NT2/D1 (cell line): ENCODE measurements around the gene KRTAP10-1.
"Not testable (repeated sequence)": the region's sequence is repeated elsewhere in the genome, so short reads cannot be mapped to it uniquely, and the experiment has no call there.

ENCODE experiments used
- DNase-seq: peaks from one replicate; pipeline ENCODE4 v3.0.0-alpha.2; 2011; ENCODE audit warnings: low read depth, low spot score
- H3K27me3 ChIP-seq: 2 replicates; pipeline ENCODE4 v1.6.0; 2011; ENCODE audit warnings: mild to moderate bottlenecking; ENCODE audit not compliant: insufficient read length, insufficient read depth
- H3K36me3 ChIP-seq: 2 replicates; pipeline ENCODE4 v1.6.1; 2011; ENCODE audit warnings: mild to moderate bottlenecking, low read length, mixed read lengths; ENCODE audit not compliant: insufficient read depth, insufficient read length
- H3K4me1 ChIP-seq: 2 replicates; pipeline ENCODE4 v1.5.1; 2011; ENCODE audit not compliant: insufficient read depth, insufficient read length
- H3K4me3 ChIP-seq: 2 replicates; pipeline ENCODE4 v1.5.1; 2011; ENCODE audit warnings: low read depth; ENCODE audit not compliant: insufficient read length
- H3K9ac ChIP-seq: 2 replicates; pipeline ENCODE4 v1.6.0; 2011; ENCODE audit warnings: low read depth; ENCODE audit not compliant: insufficient read length
- H3K9me3 ChIP-seq: 2 replicates; pipeline ENCODE4 v1.5.1; 2011; ENCODE audit warnings: mild to moderate bottlenecking, low read length; ENCODE audit not compliant: insufficient read depth
- SUZ12 ChIP-seq: IDR thresholded peaks from 2 replicates; pipeline ENCODE4 v1.6.1; 2011; ENCODE audit not compliant: insufficient read length, insufficient read depth; ENCODE audit errors: extremely low read depth
- YY1 ChIP-seq: IDR thresholded peaks from 2 replicates; pipeline ENCODE4 v1.6.1; 2011; ENCODE audit not compliant: insufficient read length, insufficient read depth
- ZNF274 ChIP-seq: IDR thresholded peaks from 2 replicates; pipeline ENCODE4 v1.6.1; 2011; ENCODE audit warnings: mild to moderate bottlenecking, low read depth, low read length

KRTAP10-1 gene

DNA sequence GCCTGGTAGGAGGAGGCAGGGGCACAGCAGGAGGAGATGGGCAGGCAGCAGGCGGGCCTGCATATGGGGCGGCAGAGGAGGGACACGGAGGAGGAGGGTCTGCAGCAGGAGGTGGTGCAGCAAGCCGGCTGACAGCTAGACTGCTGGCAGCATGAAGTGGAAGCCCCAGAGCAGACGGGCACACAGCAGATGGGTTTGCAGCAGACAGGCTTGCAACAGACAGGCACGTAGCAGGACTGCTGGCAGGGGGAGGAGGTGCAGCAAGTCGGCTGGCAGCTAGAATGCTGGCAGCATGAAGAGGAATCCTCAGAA lies 39.8 kb upstream of the KRTAP10-1 start:
- H3K27me3 ChIP-seq, result no peaks in the 10 kb centered on the region
- H3K4me1 ChIP-seq, result peaks cover 3% of the 10 kb centered on the region
- no peaks in the 10 kb centered on the region for H3K36me3 ChIP-seq
- no peak for TF ChIP-seq YY1
- no peak for TF ChIP-seq SUZ12
- no peak for TF ChIP-seq ZNF274
- H3K9ac ChIP-seq, result no peak overlapping the region
- no peak overlapping the region for H3K4me3 ChIP-seq
- peaks cover 33% of the 10 kb centered on the region for H3K9me3 ChIP-seq
- no peak for DNase-seq

DNA sequence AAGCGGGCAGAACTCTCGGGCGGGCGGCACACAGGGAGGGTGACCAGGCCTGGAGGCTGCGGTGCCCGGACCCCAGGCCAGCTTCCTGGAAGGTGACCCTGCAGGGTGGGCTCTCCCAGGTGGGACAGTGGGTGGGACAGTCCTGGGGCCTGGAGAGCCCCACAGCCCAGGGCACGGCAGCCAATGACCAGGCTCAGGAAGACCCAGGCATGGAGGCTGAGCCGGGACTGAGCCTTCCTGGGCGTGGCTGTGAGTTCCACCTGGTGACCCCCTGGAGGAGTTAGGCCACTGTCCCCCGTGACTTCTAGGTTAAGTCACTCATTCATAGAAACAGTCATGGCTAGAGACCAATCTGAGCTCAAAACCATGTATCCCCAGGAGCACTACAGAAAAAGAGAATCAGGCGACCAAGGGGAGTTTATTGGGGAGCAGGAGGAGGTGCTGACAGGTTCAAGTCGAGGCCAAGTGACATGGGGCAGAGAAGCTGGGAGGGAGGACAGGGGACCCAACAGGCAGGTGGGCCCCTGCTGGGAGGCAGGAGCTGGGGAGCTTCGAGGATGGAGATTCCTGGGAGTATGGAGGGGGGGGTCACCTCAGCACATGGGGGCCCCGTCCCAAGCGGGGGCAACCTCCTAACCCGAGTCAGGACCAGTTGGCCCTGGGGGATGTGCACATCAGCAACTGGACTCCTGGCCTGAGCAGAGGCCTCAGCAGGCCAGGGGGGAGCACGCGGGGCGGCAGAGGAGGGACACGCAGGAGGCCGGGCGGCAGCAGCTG lies 39.2 kb upstream of the KRTAP10-1 start:
- no peak for DNase-seq
- H3K4me1 ChIP-seq, result peaks cover 5% of the 10 kb centered on the region
- no peak overlapping the region for H3K9ac ChIP-seq
- TF ChIP-seq SUZ12 (no peak), YY1 (no peak), ZNF274 (no peak)
- peaks cover 33% of the 10 kb centered on the region for H3K9me3 ChIP-seq
- H3K36me3 ChIP-seq, result no peaks in the 10 kb centered on the region
- H3K27me3 ChIP-seq, result no peaks in the 10 kb centered on the region
- H3K4me3 ChIP-seq, result no peak overlapping the region

DNA sequence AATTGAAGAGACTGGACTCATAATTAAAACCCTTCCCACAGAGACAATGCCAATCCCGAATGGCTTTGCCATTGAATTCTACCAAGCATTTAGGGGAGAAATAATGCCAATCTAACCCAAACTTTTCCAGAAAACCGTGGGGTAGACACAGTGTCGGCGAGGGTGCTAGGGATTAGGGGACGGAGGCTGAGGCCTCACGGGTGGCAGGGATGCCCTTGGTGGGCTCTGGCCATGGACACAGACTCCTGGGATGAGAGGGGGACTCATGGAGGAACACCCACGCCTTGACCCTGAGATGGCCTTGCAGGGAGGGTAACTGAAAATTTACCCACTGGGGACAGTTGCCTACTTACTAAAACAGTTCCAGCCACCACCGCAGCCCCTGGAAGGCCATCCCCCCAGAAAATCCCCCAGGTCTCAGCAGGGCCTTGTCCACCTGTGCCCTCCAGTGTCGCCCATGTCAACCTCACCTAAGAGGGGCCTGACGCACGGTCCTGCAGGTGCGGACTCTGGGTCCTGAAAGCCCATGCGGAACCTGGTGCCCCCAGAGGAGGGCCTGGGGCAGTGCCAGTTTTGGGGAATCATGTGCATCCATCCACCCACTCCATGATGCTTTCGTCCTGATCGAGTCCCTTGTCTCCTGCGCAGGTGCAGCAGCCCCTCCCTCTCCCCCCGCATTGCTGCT lies 38.5 kb upstream of the KRTAP10-1 start:
- H3K9me3 ChIP-seq, result peaks cover 33% of the 10 kb centered on the region

DNA sequence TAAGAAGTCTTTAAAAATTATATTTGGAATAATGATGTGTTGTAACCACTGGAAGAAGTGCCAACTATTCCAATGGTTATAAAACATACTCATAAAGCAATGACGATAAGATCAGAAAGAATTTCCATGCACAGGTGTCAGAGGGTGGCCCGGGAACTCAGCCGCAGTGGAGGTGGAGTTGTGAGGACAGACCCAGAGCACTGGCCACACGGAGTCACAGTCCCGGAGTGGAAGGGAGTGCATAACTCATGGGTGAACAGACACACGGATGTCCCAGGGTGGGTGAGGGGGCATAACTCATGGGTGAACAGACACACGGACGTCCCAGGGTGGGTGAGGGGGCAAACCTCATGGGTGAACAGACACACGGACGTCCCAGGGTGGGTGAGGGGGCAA lies 36.0 kb upstream of the KRTAP10-1 start:
- H3K4me1 ChIP-seq, result peaks cover 3% of the 10 kb centered on the region
- no peak overlapping the region for H3K4me3 ChIP-seq
- H3K9me3 ChIP-seq, result peaks cover 35% of the 10 kb centered on the region
- H3K27me3 ChIP-seq, result no peaks in the 10 kb centered on the region
- H3K36me3 ChIP-seq, result no peaks in the 10 kb centered on the region
- TF ChIP-seq SUZ12 (no peak), YY1 (no peak), ZNF274 (no peak)
- no peak for DNase-seq
- H3K9ac ChIP-seq, result no peak overlapping the region

More for the DNA sequence above, 38.5 kb upstream of the KRTAP10-1 start:
- no peak for TF ChIP-seq YY1
- TF ChIP-seq ZNF274, result no peak
- TF ChIP-seq SUZ12, result no peak
- Histone ChIP-seq H3K4me3 (no peak overlapping the region), H3K36me3 (no peaks in the 10 kb centered on the region), H3K4me1 (peaks cover 5% of the 10 kb centered on the region), H3K27me3 (no peaks in the 10 kb centered on the region), H3K9ac (no peak overlapping the region)
- no peak for DNase-seq

DNA sequence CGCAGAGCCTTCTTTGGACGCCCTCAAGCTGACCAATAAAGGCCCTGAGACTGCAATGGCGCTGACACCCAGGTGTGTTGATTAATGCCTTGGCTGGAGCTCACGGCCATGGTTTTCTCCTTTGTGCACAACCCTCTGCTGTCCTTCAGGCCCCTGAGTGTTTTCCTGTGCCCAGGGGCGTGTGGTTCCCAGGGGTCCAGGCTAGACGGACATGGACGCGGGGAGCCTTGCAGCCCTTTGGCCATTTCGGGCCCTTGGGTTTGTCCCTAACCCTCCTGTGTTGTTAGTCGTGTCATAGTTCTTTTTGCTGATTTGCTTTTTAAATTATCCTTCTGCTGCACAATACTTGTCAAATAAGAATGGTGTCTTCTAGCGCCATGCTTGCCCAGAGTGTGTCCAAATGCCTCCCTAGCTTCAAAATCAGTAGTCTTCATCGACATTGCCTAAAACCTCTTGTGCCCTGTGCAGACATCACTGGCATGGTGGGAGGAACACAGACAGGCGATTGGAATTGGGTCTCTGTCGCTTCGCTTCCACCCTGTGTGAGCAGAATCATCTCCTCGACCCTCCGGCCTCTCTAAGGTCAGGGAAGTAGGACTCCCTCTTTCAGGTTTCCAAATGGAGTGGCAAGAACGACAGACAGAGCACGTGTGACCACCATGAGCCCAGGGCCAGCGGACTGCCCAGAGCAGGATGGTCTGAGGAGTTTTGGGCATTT lies 35.5 kb upstream of the KRTAP10-1 start:
- peaks cover 3% of the 10 kb centered on the region for H3K4me1 ChIP-seq
- H3K9me3 ChIP-seq, result peaks cover 38% of the 10 kb centered on the region
- no peaks in the 10 kb centered on the region for H3K36me3 ChIP-seq
- H3K27me3 ChIP-seq, result no peaks in the 10 kb centered on the region
- no peak for DNase-seq
- no peak overlapping the region for H3K9ac ChIP-seq
- TF ChIP-seq ZNF274, result no peak
- no peak for TF ChIP-seq SUZ12
- no peak for TF ChIP-seq YY1
- no peak overlapping the region for H3K4me3 ChIP-seq

DNA sequence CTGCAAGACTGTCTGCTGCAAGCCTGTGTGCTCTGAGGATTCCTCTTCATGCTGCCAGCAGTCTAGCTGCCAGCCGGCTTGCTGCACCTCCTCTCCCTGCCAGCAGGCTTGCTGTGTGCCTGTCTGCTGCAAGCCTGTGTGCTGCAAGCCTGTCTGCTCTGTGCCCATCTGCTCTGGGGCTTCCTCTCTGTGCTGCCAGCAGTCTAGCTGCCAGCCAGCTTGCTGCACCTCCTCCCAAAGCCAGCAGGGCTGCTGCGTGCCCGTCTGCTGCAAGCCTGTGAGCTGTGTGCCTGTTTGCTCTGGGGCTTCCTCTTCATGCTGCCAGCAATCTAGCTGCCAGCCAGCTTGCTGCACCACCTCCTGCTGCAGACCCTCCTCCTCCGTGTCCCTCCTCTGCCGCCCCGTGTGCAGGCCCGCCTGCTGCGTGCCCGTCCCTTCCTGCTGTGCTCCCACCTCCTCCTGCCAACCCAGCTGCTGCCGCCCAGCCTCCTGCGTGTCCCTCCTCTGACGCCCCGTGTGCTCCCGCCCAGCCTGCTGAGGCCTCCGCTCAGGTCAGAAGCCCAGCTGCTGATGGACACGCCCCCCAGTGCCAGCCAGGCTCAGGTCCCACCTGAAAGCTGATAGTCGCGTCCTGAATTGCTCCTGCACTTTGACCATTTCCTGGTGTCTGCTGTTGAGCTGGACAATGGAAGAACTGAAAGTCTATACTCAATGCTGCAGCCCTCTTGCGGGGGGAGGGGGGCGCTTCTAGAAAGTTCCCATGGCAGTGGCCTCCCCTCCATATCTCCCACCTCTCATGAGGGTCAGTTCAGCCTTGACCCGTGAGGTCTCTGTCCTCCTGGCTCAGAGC lies 34.7 kb upstream of the KRTAP10-1 start:
- Histone ChIP-seq H3K4me3 (no peak overlapping the region), H3K27me3 (no peaks in the 10 kb centered on the region), H3K4me1 (peaks cover 3% of the 10 kb centered on the region), H3K9me3 (peaks cover 39% of the 10 kb centered on the region), H3K9ac (no peak overlapping the region), H3K36me3 (no peaks in the 10 kb centered on the region)
- no peak for TF ChIP-seq YY1
- TF ChIP-seq SUZ12, result no peak
- TF ChIP-seq ZNF274, result no peak
- no peak for DNase-seq

DNA sequence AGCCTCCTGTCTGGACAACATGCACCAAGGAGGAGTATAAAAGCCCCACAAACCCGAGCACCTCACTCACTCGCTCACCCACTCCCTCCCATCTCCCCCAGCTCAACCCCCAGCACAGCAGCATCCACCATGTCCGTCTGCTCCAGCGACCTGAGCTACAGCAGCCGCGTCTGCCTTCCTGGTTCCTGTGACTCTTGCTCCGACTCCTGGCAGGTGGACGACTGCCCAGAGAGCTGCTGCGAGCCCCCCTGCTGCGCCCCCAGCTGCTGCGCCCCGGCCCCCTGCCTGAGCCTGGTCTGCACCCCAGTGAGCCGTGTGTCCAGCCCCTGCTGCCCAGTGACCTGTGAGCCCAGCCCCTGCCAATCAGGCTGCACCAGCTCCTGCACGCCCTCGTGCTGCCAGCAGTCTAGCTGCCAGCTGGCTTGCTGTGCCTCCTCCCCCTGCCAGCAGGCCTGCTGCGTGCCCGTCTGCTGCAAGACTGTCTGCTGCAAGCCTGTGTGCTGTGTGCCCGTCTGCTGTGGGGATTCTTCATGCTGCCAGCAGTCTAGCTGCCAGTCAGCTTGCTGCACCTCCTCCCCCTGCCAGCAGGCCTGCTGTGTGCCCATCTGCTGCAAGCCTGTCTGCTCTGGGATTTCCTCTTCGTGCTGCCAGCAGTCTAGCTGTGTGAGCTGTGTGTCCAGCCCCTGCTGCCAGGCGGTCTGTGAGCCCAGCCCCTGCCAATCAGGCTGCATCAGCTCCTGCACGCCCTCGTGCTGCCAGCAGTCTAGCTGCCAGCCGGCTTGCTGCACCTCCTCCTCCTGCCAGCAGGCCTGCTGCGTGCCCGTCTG lies 33.8 kb upstream of the KRTAP10-1 start, which contains the start of gene KRTAP10-4:
KRTAP10-4 (plus strand) TSS at position 100 of the 827 bp plus-strand sequence; CDS start at position 130, 30 bp downstream.
- H3K36me3 ChIP-seq, DNase-seq, H3K9ac ChIP-seq, H3K4me1 ChIP-seq, H3K4me3 ChIP-seq, H3K27me3 ChIP-seq: not testable (repeated sequence)
- peaks cover 39% of the 10 kb centered on the region for H3K9me3 ChIP-seq
